Transverse colon (tissue), 4 donors: ENCODE data around the gene TLX1. TPM values are rescaled to one million over a fixed set of nuclear protein-coding genes. Genes with fewer than 3 reads are reported as not detected.

Source experiments
- DNase-seq: peaks from one replicate; pipeline ENCODE4 v3.0.0-alpha.2; 2019
- H3K27ac ChIP-seq, 4 donors: fragments of 200-600 bp; sonication (generic); 2 replicates each; pipeline ENCODE4 v1.5.1; 2016 to 2018; ENCODE audit warnings: inconsistent platforms in 4 of 4
- H3K27me3 ChIP-seq: fragments of 200-600 bp; sonication (generic); 2 replicates; pipeline ENCODE4 v1.5.1; 2017; ENCODE audit warnings: inconsistent platforms
- H3K36me3 ChIP-seq, 4 donors: fragments of 200-600 bp; sonication (generic); 2 replicates each; pipeline ENCODE4 v1.5.1; 2017 to 2019; ENCODE audit warnings: inconsistent platforms in 4 of 4
- H3K4me1 ChIP-seq, 4 donors: fragments of 200-600 bp; sonication (generic); 2 replicates each; pipeline ENCODE4 v1.5.1; 2017 to 2020; ENCODE audit warnings: inconsistent platforms in 4 of 4
- H3K4me3 ChIP-seq, 4 donors: fragments of 200-600 bp; sonication (generic); 1 replicate in 1 of 4; 2 replicates in 3 of 4; pipeline versions ENCODE4 v1.5.1 to v1.6.1; 2017 to 2019; ENCODE audit warnings: inconsistent platforms in 4 of 4
- H3K9me3 ChIP-seq, 2 donors: fragments of 200-600 bp; sonication (generic); 2 replicates each; pipeline ENCODE4 v1.5.1; 2017 to 2019; ENCODE audit warnings: inconsistent platforms in 2 of 2
- EP300 ChIP-seq: sonication (generic); formaldehyde crosslinking; IDR thresholded peaks from one replicate; pipeline ENCODE4 v1.6.1; 2017; ENCODE audit warnings: antibody characterized with exemption, low read depth
- POLR2A ChIP-seq: fragments of 450-650 bp; IDR thresholded peaks from one replicate; pipeline ENCODE4 v1.6.1; 2016; ENCODE audit warnings: antibody characterized with exemption, mild to moderate bottlenecking, moderate library complexity
- POLR2AphosphoS5 ChIP-seq, 3 donors: sonication (generic); formaldehyde crosslinking; IDR thresholded peaks; one replicate each; pipeline ENCODE4 v1.6.1; 2016; ENCODE audit warnings: antibody characterized with exemption in 3 of 3
- WGBS, 2 donors: methylation state at CpG; one replicate each; pipeline ENCODE4 v1.1.5; 2018; ENCODE audit warnings: low coverage in 1 of 2; 5-methylcytosine and 5-hydroxymethylcytosine counted together
- in situ Hi-C, 4 donors: fragments of 200-750 bp; cut with MboI; loops; one replicate each; pipeline versions ENCODE4 v1.15.0 to v1.15.1; 2017; ENCODE audit warnings: low sequenced_read_pairs in 3 of 4, low pct_ligation_motif_present in 1 of 4, low pct_unique_long_range_greater_than_20kb in 1 of 4
- intact Hi-C: fragments of 100-400 bp; cut with DNase I; formaldehyde crosslinking; loops from one replicate; pipeline ENCODE4 v1.15.1; 2023; ENCODE audit warnings: low total_unique reads
- total RNA-seq, 4 donors: library from RNA; depleted of rRNA; stranded (reverse); fragments of >200 nt; gene quantifications; one replicate each; pipeline ENCODE4 v1.1.0, GENCODE V29; 2016
- TF ChIP-seq, protein P1 (sequence below), 5 experiments: fragments of 200-600 bp in 3 of 5; fragments of 450-650 bp in 2 of 5; sonication (generic) in 3 of 5; IDR thresholded peaks; 1 replicate in 2 of 5; 2 replicates in 3 of 5; pipeline ENCODE4 v1.5.1; 2016 to 2017; ENCODE audit warnings: antibody characterized with exemption in 5 of 5, inconsistent platforms in 3 of 5, mild to moderate bottlenecking in 2 of 5, moderate library complexity in 1 of 5

Gene TLX1
- total RNA-seq, 4 donors from 2014 or later: 0.14 to 0.60 TPM; not detected in 2

DNA sequence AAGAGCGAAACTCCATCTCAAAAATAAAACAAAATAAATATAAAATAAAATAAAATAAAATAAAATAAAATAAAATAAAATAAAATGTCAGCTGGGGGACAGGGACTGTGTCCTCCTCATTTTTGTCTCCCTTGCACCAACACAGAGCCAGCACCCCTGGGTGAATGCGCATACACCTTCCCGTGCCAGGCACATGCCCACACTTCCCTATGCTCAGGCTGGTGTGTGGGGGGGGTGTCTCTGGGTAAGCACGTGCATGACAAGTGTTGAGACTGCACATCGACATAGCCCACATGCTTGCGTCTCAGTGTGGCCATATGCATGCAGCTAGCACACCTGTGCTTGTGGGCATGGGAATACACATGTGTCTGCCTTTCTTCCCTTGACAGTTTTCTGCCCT lies 24.7 kb upstream of the TLX1 start:
- H3K4me1 ChIP-seq: no peaks in the 10 kb centered on the region
- H3K4me3 ChIP-seq: no peak overlapping the region
- TF ChIP-seq POLR2AphosphoS5 (IDR thresholded peaks at IDR 0.05): no peak
- TF ChIP-seq, protein P1, sequence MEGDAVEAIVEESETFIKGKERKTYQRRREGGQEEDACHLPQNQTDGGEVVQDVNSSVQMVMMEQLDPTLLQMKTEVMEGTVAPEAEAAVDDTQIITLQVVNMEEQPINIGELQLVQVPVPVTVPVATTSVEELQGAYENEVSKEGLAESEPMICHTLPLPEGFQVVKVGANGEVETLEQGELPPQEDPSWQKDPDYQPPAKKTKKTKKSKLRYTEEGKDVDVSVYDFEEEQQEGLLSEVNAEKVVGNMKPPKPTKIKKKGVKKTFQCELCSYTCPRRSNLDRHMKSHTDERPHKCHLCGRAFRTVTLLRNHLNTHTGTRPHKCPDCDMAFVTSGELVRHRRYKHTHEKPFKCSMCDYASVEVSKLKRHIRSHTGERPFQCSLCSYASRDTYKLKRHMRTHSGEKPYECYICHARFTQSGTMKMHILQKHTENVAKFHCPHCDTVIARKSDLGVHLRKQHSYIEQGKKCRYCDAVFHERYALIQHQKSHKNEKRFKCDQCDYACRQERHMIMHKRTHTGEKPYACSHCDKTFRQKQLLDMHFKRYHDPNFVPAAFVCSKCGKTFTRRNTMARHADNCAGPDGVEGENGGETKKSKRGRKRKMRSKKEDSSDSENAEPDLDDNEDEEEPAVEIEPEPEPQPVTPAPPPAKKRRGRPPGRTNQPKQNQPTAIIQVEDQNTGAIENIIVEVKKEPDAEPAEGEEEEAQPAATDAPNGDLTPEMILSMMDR (IDR thresholded peaks at IDR 0.05): no peak
- no peak for TF ChIP-seq POLR2A
- no peak for TF ChIP-seq EP300
- WGBS, 2 donors: 67 to 75% methylated on average over 2 to 6 of the region's 6 CpGs
- no peaks in the 10 kb centered on the region for H3K36me3 ChIP-seq
- intact Hi-C loops (no loop called here), in situ Hi-C loops (no loop called here)
- H3K27me3 ChIP-seq: peaks cover 73% of the 10 kb centered on the region
- no peaks in the 10 kb centered on the region for H3K9me3 ChIP-seq
- H3K27ac ChIP-seq: no peak overlapping the region
- no peak for DNase-seq

- Histone ChIP-seq H3K36me3 (no peaks in the 10 kb centered on the region), H3K27ac (no peak overlapping the region), H3K4me3 (no peak overlapping the region), H3K27me3 (peaks cover 72% of the 10 kb centered on the region), H3K4me1 (no peaks in the 10 kb centered on the region), H3K9me3 (no peaks in the 10 kb centered on the region)
- DNase-seq: no peak
- intact Hi-C loops: no loop called here
- 78% methylated on average over 5 of the region's 5 CpGs; no CpG with 5 or more reads in 1 of the 2 donors for WGBS, 2 donors
- TF ChIP-seq, protein P1 (IDR thresholded peaks at IDR 0.05): no peak
- no peak for TF ChIP-seq POLR2A
- in situ Hi-C loops: no loop called here
Measured at GRCh38 chr10:101107771-101108170, 23.3 kb upstream of the TLX1 start.

GRCh38 chr10:101110856-101111523 lies 20.1 kb upstream of the TLX1 start:
- no peak for DNase-seq
- no peaks in the 10 kb centered on the region for H3K36me3 ChIP-seq
- peaks cover 0 to 3% (median 0%) of the 10 kb centered on the region in 4 donors for H3K4me1 ChIP-seq
- H3K4me3 ChIP-seq: no peak overlapping the region
- H3K27me3 ChIP-seq: peaks cover 81% of the 10 kb centered on the region
- intact Hi-C loops: no loop called here
- in situ Hi-C loops: no loop called here
- no peak overlapping the region for H3K27ac ChIP-seq
- no peaks in the 10 kb centered on the region for H3K9me3 ChIP-seq
- no peak for TF ChIP-seq POLR2A
- TF ChIP-seq EP300: no peak
- no peak for TF ChIP-seq POLR2AphosphoS5 (IDR thresholded peaks at IDR 0.05)
- 31% methylated on average over 6 of the region's 6 CpGs; no CpG with 5 or more reads in 1 of the 2 donors for WGBS, 2 donors

- Histone ChIP-seq H3K4me3 (no peak overlapping the region), H3K36me3 (no peaks in the 10 kb centered on the region), H3K9me3 (no peaks in the 10 kb centered on the region), H3K27me3 (peaks cover 83% of the 10 kb centered on the region), H3K4me1 (peaks cover 0 to 3% (median 0%) of the 10 kb centered on the region in 4 donors), H3K27ac (no peak overlapping the region)
- in situ Hi-C loops: no loop called here
- TF ChIP-seq, protein P1 (IDR thresholded peaks at IDR 0.05): no peak
- TF ChIP-seq EP300 (no peak), POLR2AphosphoS5 (IDR thresholded peaks at IDR 0.05) (no peak), POLR2A (no peak)
- DNase-seq: no peak
- intact Hi-C loops: no loop called here
- 83% methylated on average over 8 of the region's 8 CpGs; no CpG with 5 or more reads in 1 of the 2 donors for WGBS, 2 donors
Measured at GRCh38 chr10:101111547-101111946, 19.6 kb upstream of the TLX1 start.
